Peyer's patch (tissue), 4 donors: ENCODE results near the gene WSB2. TPM values are rescaled to one million over a fixed set of nuclear protein-coding genes. Genes with fewer than 3 reads are reported as not detected.

Experiments
- DNase-seq, 3 donors: peaks; one replicate each; pipeline ENCODE4 v3.0.0-alpha.2; 2017 to 2019
- H3K27ac ChIP-seq, 4 donors: fragments of 200-600 bp; sonication (generic); one replicate each; pipeline ENCODE4 v1.5.1; 2016 to 2019
- H3K27me3 ChIP-seq, 2 donors: fragments of 200-600 bp; sonication (generic); one replicate each; pipeline ENCODE4 v1.5.1; 2019
- H3K36me3 ChIP-seq, 3 donors: fragments of 200-600 bp; sonication (generic); one replicate each; pipeline ENCODE4 v1.5.1; 2016 to 2019
- H3K4me1 ChIP-seq, 4 donors: fragments of 200-600 bp; sonication (generic); one replicate each; pipeline ENCODE4 v1.5.1; 2016 to 2019
- H3K4me3 ChIP-seq, 4 donors: fragments of 200-600 bp; sonication (generic); 1 replicate in 3 of 4; 2 replicates in 1 of 4; pipeline ENCODE4 v1.5.1; 2016 to 2019; ENCODE audit warnings: mild to moderate bottlenecking in 1 of 4
- H3K9me3 ChIP-seq, 4 donors: fragments of 200-600 bp; sonication (generic); one replicate each; pipeline ENCODE4 v1.5.1; 2016 to 2019; ENCODE audit warnings: mild to moderate bottlenecking in 1 of 4
- CTCF ChIP-seq, 6 experiments: fragments of 450-650 bp in 4 of 6; fragments of 200-600 bp in 2 of 6; sonication (generic) in 1 of 6; IDR thresholded peaks; one replicate each; pipeline ENCODE4 v1.5.1; 2017 to 2019; ENCODE audit warnings: antibody characterized with exemption in 6 of 6, mild to moderate bottlenecking in 3 of 6, moderate library complexity in 1 of 6
- POLR2A ChIP-seq, 2 donors: fragments of 450-650 bp; IDR thresholded peaks; one replicate each; pipeline ENCODE4 v1.5.1; 2017; ENCODE audit warnings: antibody characterized with exemption in 2 of 2, mild to moderate bottlenecking in 2 of 2, moderate library complexity in 2 of 2
- total RNA-seq, 4 donors: library from RNA; depleted of rRNA; stranded (reverse); fragments of >200 nt; gene quantifications; one replicate each; pipeline ENCODE4 v1.1.0, GENCODE V29; 2016

The WSB2 gene
- 100 to 1,000 TPM in 3 of 4 donors, 10 to 100 TPM in 1; 76.7 to 146 (median 110) TPM for total RNA-seq

DNA sequence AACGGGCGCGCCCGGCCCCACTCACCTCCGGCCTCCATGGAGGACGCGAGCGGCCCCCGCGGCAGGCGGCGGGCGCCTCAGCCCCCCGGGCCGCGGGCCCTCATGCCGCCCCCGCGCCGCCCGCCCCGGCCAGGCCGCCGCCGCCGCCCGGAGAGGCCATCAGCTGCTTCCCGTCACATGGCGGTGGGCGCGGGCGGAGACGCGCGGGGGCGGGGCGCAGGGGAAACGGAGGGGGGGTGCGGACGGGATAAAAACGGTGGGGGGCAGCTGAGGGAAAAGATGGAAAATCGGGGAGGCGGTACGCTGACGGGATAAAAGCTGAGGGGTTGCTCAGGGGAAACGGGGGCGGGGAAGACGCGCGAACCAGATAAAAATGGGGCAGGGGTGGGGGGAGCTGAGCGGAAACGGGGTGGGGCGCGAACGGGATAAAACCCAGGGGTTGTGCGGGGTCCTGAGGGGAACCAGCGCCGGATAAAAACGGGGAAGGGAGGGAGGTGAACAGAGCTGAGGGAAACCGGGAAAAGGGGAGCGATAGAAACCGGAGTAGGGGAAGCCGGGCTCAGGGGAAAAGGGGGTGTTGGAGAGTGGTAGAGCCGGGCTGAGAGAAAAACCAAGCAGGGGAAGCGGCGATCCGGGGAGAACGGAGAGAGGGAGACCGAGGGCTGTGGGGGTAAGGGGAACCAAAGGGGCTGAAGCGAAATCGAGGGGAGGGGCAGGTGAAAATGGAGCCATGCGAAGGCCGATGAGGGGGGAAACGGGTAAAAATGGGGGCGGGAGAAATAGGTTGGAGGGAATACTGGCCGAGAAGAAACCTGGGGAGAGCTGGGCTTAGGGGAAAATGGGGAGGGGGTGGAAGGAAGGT, at the start of gene WSB2:
Gene WSB2 (minus strand): TSS at position 169 of the 862 bp plus-strand sequence. CDS start 131 bp downstream, at position 38.
- H3K27ac ChIP-seq: peak within 1 kb of the TSS; percentile 89 to 99 (median 94)
- no peaks in the 10 kb centered on the region for H3K9me3 ChIP-seq
- H3K4me3 ChIP-seq: peak within 1 kb of the TSS; percentile 56 to 88 (median 72)
- no peaks in the 10 kb centered on the region for H3K27me3 ChIP-seq
- peak; percentile 70 to 85 (median 81) for DNase-seq
- peaks cover 0 to 54% (median 6%) of the 10 kb centered on the region in 4 donors for H3K4me1 ChIP-seq
- no peaks in the 10 kb centered on the region for H3K36me3 ChIP-seq
- TF ChIP-seq CTCF (IDR thresholded peaks at IDR 0.05): no peak
- TF ChIP-seq POLR2A (IDR thresholded peaks at IDR 0.05): no peak

DNA sequence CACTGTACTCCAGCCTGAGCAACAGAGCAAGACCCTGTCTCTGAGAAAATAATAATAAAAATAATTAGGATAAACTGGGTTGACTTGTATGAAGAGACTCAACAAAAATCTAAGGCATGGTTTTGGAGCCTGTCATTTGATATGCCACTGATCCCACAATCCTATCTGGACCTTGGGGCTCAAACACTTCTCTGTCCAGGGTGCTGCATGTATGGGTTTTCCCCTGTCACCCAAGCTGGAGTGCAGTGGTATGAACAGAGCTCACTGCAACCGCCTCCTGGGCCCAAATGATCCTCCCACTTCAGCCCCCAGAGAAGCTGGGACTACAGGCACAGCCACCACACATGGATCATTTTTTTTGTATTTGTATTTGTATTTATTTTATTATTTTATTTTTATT, 48.1 kb upstream of the WSB2 start:
- DNase-seq: no peak
- Histone ChIP-seq H3K9me3 (no peaks in the 10 kb centered on the region), H3K4me1 (peaks cover 0 to 7% (median 0%) of the 10 kb centered on the region in 4 donors), H3K4me3 (no peak overlapping the region), H3K36me3 (no peaks in the 10 kb centered on the region), H3K27me3 (no peaks in the 10 kb centered on the region), H3K27ac (no peak overlapping the region)
- no peak for TF ChIP-seq CTCF (IDR thresholded peaks at IDR 0.05)
- no peak for TF ChIP-seq POLR2A (IDR thresholded peaks at IDR 0.05)

DNA sequence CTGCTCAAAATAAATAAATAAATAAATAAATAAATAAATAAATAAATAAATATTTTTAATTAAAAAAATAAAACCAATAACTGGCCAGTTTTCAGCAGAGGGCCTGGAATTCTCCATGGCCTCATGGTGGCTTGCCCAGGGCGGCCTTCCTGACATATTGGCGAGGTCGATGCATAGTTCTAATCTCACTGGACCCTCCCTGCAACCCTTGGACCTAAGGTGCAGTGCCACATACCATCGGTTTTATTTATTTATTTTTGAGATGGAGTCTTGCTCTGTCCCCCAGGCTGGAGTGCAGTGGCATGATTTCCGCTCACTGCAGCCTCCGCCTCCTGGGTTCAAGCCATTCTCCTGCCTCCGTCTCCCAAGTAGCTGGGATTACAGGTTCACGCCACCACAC, 46.7 kb upstream of the WSB2 start:
- Histone ChIP-seq H3K27me3 (no peaks in the 10 kb centered on the region), H3K9me3 (no peaks in the 10 kb centered on the region), H3K27ac (peak overlapping the region in 2 of 4 donors; percentile 19 to 55), H3K4me3 (no peak overlapping the region), H3K36me3 (no peaks in the 10 kb centered on the region), H3K4me1 (peaks cover 0 to 10% (median 0%) of the 10 kb centered on the region in 4 donors)
- DNase-seq: peak in 1 of 3 donors; percentile 56
- no peak for TF ChIP-seq POLR2A (IDR thresholded peaks at IDR 0.05)
- no peak for TF ChIP-seq CTCF (IDR thresholded peaks at IDR 0.05)

- no peaks in the 10 kb centered on the region for H3K9me3 ChIP-seq
- H3K27ac ChIP-seq: no peak overlapping the region
- no peak for DNase-seq
- H3K27me3 ChIP-seq: no peaks in the 10 kb centered on the region
- TF ChIP-seq CTCF (IDR thresholded peaks at IDR 0.05) (no peak), POLR2A (IDR thresholded peaks at IDR 0.05) (no peak)
- H3K4me1 ChIP-seq: peaks cover 0 to 17% (median 0%) of the 10 kb centered on the region in 4 donors
- no peaks in the 10 kb centered on the region for H3K36me3 ChIP-seq
- H3K4me3 ChIP-seq: no peak overlapping the region
These were observed 46.0 kb upstream of the WSB2 start for GRCh38 chr12:118107011-118107410.

- H3K4me1 ChIP-seq: peaks cover 0 to 31% (median 0%) of the 10 kb centered on the region in 4 donors
- H3K36me3 ChIP-seq: peaks cover 0 to 6% (median 0%) of the 10 kb centered on the region in 3 donors
- TF ChIP-seq POLR2A (IDR thresholded peaks at IDR 0.05) (peak; percentile 98), CTCF (IDR thresholded peaks at IDR 0.05) (peak in 2 of 6 experiments; percentile 16 to 19)
- H3K27ac ChIP-seq: peak within 1 kb of the TSS; percentile 43 to 95 (median 87)
- DNase-seq: peak in 2 of 3 donors; percentile 86 to 90
- H3K9me3 ChIP-seq: no peaks in the 10 kb centered on the region
- H3K4me3 ChIP-seq: peak within 1 kb of the TSS; percentile 56 to 95 (median 74)
- no peaks in the 10 kb centered on the region for H3K27me3 ChIP-seq
These were observed 42.8 kb upstream of the WSB2 start, which contains the start of gene VSIG10 for GRCh38 chr12:118103601-118104382. VSIG10 (minus strand) TSS chr12:118104011; CDS start chr12:118103671, 340 bp downstream.
